Keratinocyte (primary cell): ENCODE data around the gene MMP14. TPM values are rescaled to one million over a fixed set of nuclear protein-coding genes. Genes with fewer than 3 reads are reported as not detected.

ENCODE experiments used
- DNase-seq: peaks from one replicate; pipeline ENCODE4 v3.0.0-alpha.2; 2011; ENCODE audit warnings: low read depth, missing footprints, low spot score
- FAIRE-seq: peaks from 2 replicates; lab custom pipeline; 2011; peaks lifted over from hg19 to GRCh38; lab: Jason Lieb, UNC
- H2AFZ ChIP-seq: 2 replicates; pipeline ENCODE4 v1.6.0; 2012; ENCODE audit warnings: low read length, control low read depth, inconsistent platforms; ENCODE audit not compliant: control insufficient read depth
- H3K27ac ChIP-seq: 2 replicates; pipeline ENCODE4 v1.5.1; 2011; ENCODE audit warnings: low read length; ENCODE audit not compliant: control insufficient read depth, insufficient read depth
- H3K27me3 ChIP-seq: 3 replicates; pipeline ENCODE4 v1.6.0; 2011; ENCODE audit warnings: low read length; ENCODE audit not compliant: control insufficient read depth, insufficient read depth; ENCODE audit errors: extremely low read depth
- H3K36me3 ChIP-seq, 2 experiments: 2 replicates in 1 of 2; 3 replicates in 1 of 2; pipeline ENCODE4 v1.5.1; 2011; ENCODE audit warnings: low read length in 2 of 2, mild to moderate bottlenecking in 1 of 2; ENCODE audit not compliant: control insufficient read depth in 2 of 2, insufficient read depth in 2 of 2; ENCODE audit errors: extremely low read depth in 1 of 2
- H3K4me1 ChIP-seq: 3 replicates; pipeline ENCODE4 v1.5.1; 2011; ENCODE audit warnings: low read length; ENCODE audit not compliant: control insufficient read depth, insufficient read depth; ENCODE audit errors: extremely low read depth
- H3K4me2 ChIP-seq: 3 replicates; pipeline ENCODE4 v1.6.0; 2011; ENCODE audit warnings: low read depth, low read length; ENCODE audit not compliant: control insufficient read depth, insufficient read depth; ENCODE audit errors: extremely low read depth
- H3K4me3 ChIP-seq, 3 experiments: fragments of 200-600 bp in 1 of 3; sonication (generic) in 1 of 3; 2 replicates in 2 of 3; 3 replicates in 1 of 3; pipeline ENCODE4 v1.5.1; 2011 to 2016; ENCODE audit warnings: low read length in 3 of 3, mild to moderate bottlenecking in 3 of 3, control low read depth in 2 of 3, inconsistent platforms in 1 of 3, low read depth in 1 of 3, mixed read lengths in 1 of 3, mixed run types in 1 of 3, moderate library complexity in 1 of 3; ENCODE audit not compliant: control insufficient read depth in 2 of 3, insufficient read depth in 2 of 3; ENCODE audit errors: extremely low read depth in 1 of 3
- H3K79me2 ChIP-seq: 2 replicates; pipeline ENCODE4 v1.6.0; 2012; ENCODE audit warnings: low read length; ENCODE audit not compliant: control insufficient read depth, insufficient read depth
- H3K9ac ChIP-seq: 3 replicates; pipeline ENCODE4 v1.6.0; 2011; ENCODE audit warnings: low read length; ENCODE audit not compliant: control insufficient read depth, insufficient read depth; ENCODE audit errors: extremely low read depth
- H3K9me1 ChIP-seq: 3 replicates; pipeline ENCODE4 v1.6.0; 2011; ENCODE audit warnings: low read length; ENCODE audit not compliant: control insufficient read depth, insufficient read depth; ENCODE audit errors: extremely low read depth
- H3K9me3 ChIP-seq: 2 replicates; pipeline ENCODE4 v1.5.1; 2012; ENCODE audit warnings: low read depth, low read length; ENCODE audit not compliant: control insufficient read depth
- H4K20me1 ChIP-seq: 3 replicates; pipeline ENCODE4 v1.6.0; 2011; ENCODE audit warnings: low read length; ENCODE audit not compliant: control insufficient read depth, insufficient read depth; ENCODE audit errors: extremely low read depth
- EZH2 ChIP-seq: IDR thresholded peaks from one replicate; pipeline ENCODE4 v1.6.1; 2012; ENCODE audit warnings: inconsistent platforms, mild to moderate bottlenecking, low read length, moderate library complexity
- dilution Hi-C: fragments of 300-500 bp; cut with MboI; formaldehyde crosslinking; loops from one replicate; pipeline ENCODE4 v1.7.0; 2020; ENCODE audit warnings: low sequenced_read_pairs; ENCODE audit not compliant: extremely low pct_ligation_motif_present
- polyA plus RNA-seq, 5 experiments: library from polyadenylated mRNA; depleted of rRNA in 3 of 5; stranded (reverse) in 3 of 5; stranded (forward) in 1 of 5; unstranded in 1 of 5; fragments of >200 nt; gene quantifications; 1 replicate in 1 of 5; 2 replicates in 3 of 5; 3 replicates in 1 of 5; pipeline versions ENCODE4 v1.2.1 to v1.2.3, GENCODE V29; 2011 to 2012; ENCODE audit warnings: missing spikeins in 2 of 5, low read depth in 1 of 5, low replicate concordance in 1 of 5
- TF ChIP-seq, protein P1 (sequence below), 3 experiments: IDR thresholded peaks in 1 of 3; conservative IDR thresholded peaks in 1 of 3; optimal IDR thresholded peaks in 1 of 3; 2 replicates in 2 of 3; 3 replicates in 1 of 3; pipeline versions ENCODE3 to v1.5.1; 2011; ENCODE audit warnings: low read length in 3 of 3, mild to moderate bottlenecking in 3 of 3, moderate library complexity in 2 of 3, control low read depth in 1 of 3, inconsistent platforms in 1 of 3; ENCODE audit not compliant: insufficient read depth in 2 of 3; ENCODE audit errors: extremely low read depth in 1 of 3

The MMP14 gene
- polyA plus RNA-seq, 1 donor (not counting 4 experiments of a cell fraction or from before 2014, with no cell fraction given): 185 TPM

DNA sequence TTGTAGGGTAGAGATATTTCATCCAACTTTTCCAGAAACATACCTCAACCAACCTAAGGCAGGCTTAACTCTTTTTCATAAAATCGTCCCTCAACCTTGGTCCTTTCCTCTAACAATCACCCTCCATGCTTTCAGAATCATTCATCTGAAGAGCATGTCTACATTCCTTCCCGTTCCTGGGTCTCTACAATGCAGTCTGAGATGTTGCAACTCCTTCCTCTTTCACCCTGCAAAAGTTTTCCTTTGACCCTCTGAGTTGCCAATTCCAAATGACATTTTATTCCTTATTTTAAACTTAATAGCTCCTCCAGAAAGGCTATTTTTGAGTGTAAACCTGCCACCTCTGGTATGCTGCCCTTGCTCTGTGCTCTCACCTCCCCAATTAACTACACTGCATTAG, 37.9 kb upstream of the MMP14 start:
- no peak for FAIRE-seq
- dilution Hi-C loops: no loop called here

DNA sequence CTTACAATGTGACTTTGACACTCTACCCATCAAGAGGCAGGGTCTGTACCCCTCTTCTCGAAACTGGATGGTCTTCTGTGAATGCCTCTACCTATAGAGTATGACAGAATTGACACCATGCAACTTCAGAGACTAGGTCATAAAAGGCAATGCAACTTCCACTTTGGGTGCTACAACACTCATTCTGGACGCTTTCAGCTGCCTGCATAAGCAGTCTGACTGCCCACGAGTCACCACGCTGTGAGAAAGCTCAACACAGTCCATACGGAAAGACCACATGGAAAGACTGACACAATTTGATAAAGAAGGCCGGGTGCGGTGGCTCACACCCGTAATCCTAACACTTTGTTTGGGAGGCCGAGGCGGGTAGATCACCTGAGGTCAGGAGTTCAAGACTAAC, 36.0 kb upstream of the MMP14 start:
- Histone ChIP-seq H3K9me3 (no peaks in the 10 kb centered on the region), H3K4me1 (no peaks in the 10 kb centered on the region), H3K27me3 (peaks cover 7% of the 10 kb centered on the region), H4K20me1 (no peaks in the 10 kb centered on the region), H3K4me3 (no peak overlapping the region), H3K9ac (no peak overlapping the region), H3K9me1 (no peaks in the 10 kb centered on the region), H3K36me3 (no peaks in the 10 kb centered on the region), H3K27ac (no peak overlapping the region), H2AFZ (no peak overlapping the region), H3K4me2 (no peak overlapping the region), H3K79me2 (no peaks in the 10 kb centered on the region)
- DNase-seq (no peak), FAIRE-seq (no peak)
- no peak for TF ChIP-seq EZH2
- TF ChIP-seq, protein P1, sequence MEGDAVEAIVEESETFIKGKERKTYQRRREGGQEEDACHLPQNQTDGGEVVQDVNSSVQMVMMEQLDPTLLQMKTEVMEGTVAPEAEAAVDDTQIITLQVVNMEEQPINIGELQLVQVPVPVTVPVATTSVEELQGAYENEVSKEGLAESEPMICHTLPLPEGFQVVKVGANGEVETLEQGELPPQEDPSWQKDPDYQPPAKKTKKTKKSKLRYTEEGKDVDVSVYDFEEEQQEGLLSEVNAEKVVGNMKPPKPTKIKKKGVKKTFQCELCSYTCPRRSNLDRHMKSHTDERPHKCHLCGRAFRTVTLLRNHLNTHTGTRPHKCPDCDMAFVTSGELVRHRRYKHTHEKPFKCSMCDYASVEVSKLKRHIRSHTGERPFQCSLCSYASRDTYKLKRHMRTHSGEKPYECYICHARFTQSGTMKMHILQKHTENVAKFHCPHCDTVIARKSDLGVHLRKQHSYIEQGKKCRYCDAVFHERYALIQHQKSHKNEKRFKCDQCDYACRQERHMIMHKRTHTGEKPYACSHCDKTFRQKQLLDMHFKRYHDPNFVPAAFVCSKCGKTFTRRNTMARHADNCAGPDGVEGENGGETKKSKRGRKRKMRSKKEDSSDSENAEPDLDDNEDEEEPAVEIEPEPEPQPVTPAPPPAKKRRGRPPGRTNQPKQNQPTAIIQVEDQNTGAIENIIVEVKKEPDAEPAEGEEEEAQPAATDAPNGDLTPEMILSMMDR (optimal IDR thresholded peaks at IDR 0.05 in 1 of 3, IDR thresholded peaks at IDR 0.05 in 1 of 3, conservative IDR thresholded peaks at IDR 0.05 in 1 of 3; ENCODE audit: extremely low read depth in 1 of 3, insufficient read depth in 2 of 3, low read length in 3 of 3): no peak
- dilution Hi-C loops: no loop called here

More for the DNA sequence above, 37.9 kb upstream of the MMP14 start:
- Histone ChIP-seq H3K27ac (no peak overlapping the region), H3K79me2 (no peaks in the 10 kb centered on the region), H3K9me1 (no peaks in the 10 kb centered on the region), H3K36me3 (no peaks in the 10 kb centered on the region), H4K20me1 (no peaks in the 10 kb centered on the region), H3K27me3 (peaks cover 7% of the 10 kb centered on the region), H2AFZ (no peak overlapping the region), H3K4me1 (no peaks in the 10 kb centered on the region), H3K4me2 (no peak overlapping the region), H3K9me3 (no peaks in the 10 kb centered on the region), H3K4me3 (no peak overlapping the region), H3K9ac (no peak overlapping the region)
- TF ChIP-seq, protein P1 (optimal IDR thresholded peaks at IDR 0.05 in 1 of 3, IDR thresholded peaks at IDR 0.05 in 1 of 3, conservative IDR thresholded peaks at IDR 0.05 in 1 of 3; ENCODE audit: extremely low read depth in 1 of 3, insufficient read depth in 2 of 3, low read length in 3 of 3): no peak
- no peak for TF ChIP-seq EZH2
- DNase-seq: no peak
